ENCODE measurements around the gene SGSH. TPM values are rescaled to one million over a fixed set of nuclear protein-coding genes. Genes with fewer than 3 reads are reported as not detected.

Gene SGSH
- total RNA-seq, 2 donors from 2014 or later = 40.4 to 42.5 TPM

GRCh38 chr17:80210348-80211108 lies 9.6 kb downstream of the SGSH start:
- Mint-ChIP-seq H3K4me1 (no peaks in the 10 kb centered on the region), H3K36me3 (ENCODE audit: low read depth) (peaks cover 26% of the 10 kb centered on the region), H3K4me3 (no peak overlapping the region), H3K27me3 (ENCODE audit: insufficient read depth) (no peaks in the 10 kb centered on the region), H3K9me3 (no peaks in the 10 kb centered on the region), H3K27ac (no peak overlapping the region)
- peak; percentile 46 for DNase-seq
- WGBS, 2 experiments (ENCODE audit: insufficient coverage in 1 of 2, insufficient read length in 1 of 2) = 94 to 97% methylated on average over 28 to 47 of the region's 47 CpGs
- Histone ChIP-seq H3K27me3 (ENCODE audit: control insufficient read depth, insufficient read depth, low read length, poor library complexity, severe bottlenecking) (no peaks in the 10 kb centered on the region), H3K4me1 (ENCODE audit: control insufficient read depth, insufficient read depth, low read length) (no peaks in the 10 kb centered on the region), H3K27ac (ENCODE audit: low read depth, low read length) (no peak overlapping the region), H3K36me3 (ENCODE audit: control insufficient read depth, insufficient read depth, low read length) (peaks cover 21% of the 10 kb centered on the region), H3K9me3 (ENCODE audit: control insufficient read depth, low read length) (no peaks in the 10 kb centered on the region), H3K9ac (ENCODE audit: extremely low read depth, low read length, poor library complexity, severe bottlenecking) (no peak overlapping the region), H3K4me3 (ENCODE audit: low read length) (no peak overlapping the region)
- TF ChIP-seq CTCF (conservative IDR thresholded peaks at IDR 0.05) = no peak

DNA sequence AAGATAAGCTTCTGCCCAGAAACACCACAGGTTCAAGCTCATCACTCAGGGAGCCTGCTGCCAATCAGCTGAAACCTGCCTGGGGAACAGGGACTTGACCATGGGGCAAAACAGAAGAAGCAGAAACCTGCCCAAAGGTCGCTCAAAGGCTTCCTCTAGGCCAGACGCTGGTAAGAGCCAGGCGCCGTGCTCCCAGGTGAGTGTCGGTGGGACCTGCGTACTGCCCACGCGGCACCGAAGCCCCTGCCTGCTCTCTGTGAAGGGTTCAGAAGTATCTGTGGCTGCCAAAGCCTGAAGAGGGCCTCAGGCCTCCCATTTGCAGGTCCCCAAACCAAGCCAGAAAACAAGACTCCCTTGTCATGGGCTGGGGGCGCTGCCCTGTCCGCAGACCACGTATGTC lies 10.4 kb downstream of the SGSH start:
- Mint-ChIP-seq H3K36me3 (ENCODE audit: low read depth) (peaks cover 24% of the 10 kb centered on the region), H3K27me3 (ENCODE audit: insufficient read depth) (no peaks in the 10 kb centered on the region), H3K4me1 (no peaks in the 10 kb centered on the region), H3K4me3 (no peak overlapping the region), H3K9me3 (no peaks in the 10 kb centered on the region), H3K27ac (no peak overlapping the region)
- no peaks in the 10 kb centered on the region for H3K4me1 ChIP-seq (ENCODE audit: control insufficient read depth, insufficient read depth, low read length)
- DNase-seq = no peak
- 83 to 91% methylated on average over 4 to 12 of the region's 12 CpGs for WGBS, 2 experiments (ENCODE audit: insufficient coverage in 1 of 2, insufficient read length in 1 of 2)
- no peak overlapping the region for H3K4me3 ChIP-seq (ENCODE audit: low read length)
- no peaks in the 10 kb centered on the region for H3K9me3 ChIP-seq (ENCODE audit: control insufficient read depth, low read length)
- no peak overlapping the region for H3K9ac ChIP-seq (ENCODE audit: extremely low read depth, low read length, poor library complexity, severe bottlenecking)
- H3K36me3 ChIP-seq (ENCODE audit: control insufficient read depth, insufficient read depth, low read length) = peaks cover 21% of the 10 kb centered on the region
- no peaks in the 10 kb centered on the region for H3K27me3 ChIP-seq (ENCODE audit: control insufficient read depth, insufficient read depth, low read length, poor library complexity, severe bottlenecking)
- TF ChIP-seq CTCF (conservative IDR thresholded peaks at IDR 0.05) = no peak
- H3K27ac ChIP-seq (ENCODE audit: low read depth, low read length) = no peak overlapping the region

DNA sequence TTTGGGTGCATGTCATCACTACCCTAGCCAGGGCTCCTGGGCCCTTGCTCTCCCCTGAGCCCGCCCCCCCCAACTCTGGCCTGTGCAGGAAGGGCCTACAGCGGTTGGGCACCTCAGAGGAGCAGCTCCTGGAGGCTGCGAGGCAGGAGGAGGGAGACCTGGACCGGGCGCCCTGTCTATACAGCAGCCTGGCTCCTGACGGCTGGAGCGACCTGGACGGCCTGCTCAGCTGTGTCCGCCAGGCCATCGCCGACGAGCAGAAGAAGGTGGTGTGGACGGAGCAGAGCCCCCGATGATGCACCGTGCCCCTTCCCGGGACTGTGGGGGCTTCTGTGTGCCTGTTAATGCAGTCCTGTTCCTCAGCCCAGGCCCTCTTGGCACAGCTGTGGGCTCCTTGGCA lies 12.1 kb downstream of the SGSH start:
- Histone ChIP-seq H3K27ac (ENCODE audit: low read depth, low read length) (no peak overlapping the region), H3K4me1 (ENCODE audit: control insufficient read depth, insufficient read depth, low read length) (no peaks in the 10 kb centered on the region), H3K27me3 (ENCODE audit: control insufficient read depth, insufficient read depth, low read length, poor library complexity, severe bottlenecking) (no peaks in the 10 kb centered on the region), H3K4me3 (ENCODE audit: low read length) (no peak overlapping the region), H3K9ac (ENCODE audit: extremely low read depth, low read length, poor library complexity, severe bottlenecking) (no peak overlapping the region), H3K9me3 (ENCODE audit: control insufficient read depth, low read length) (no peaks in the 10 kb centered on the region), H3K36me3 (ENCODE audit: control insufficient read depth, insufficient read depth, low read length) (peaks cover 21% of the 10 kb centered on the region)
- no peak for TF ChIP-seq CTCF (conservative IDR thresholded peaks at IDR 0.05)
- no peak for DNase-seq
- H3K27ac Mint-ChIP-seq = no peak overlapping the region
- no peak overlapping the region for H3K4me3 Mint-ChIP-seq
- WGBS, 2 experiments (ENCODE audit: insufficient coverage in 1 of 2, insufficient read length in 1 of 2) = 94 to 100% methylated on average over 6 to 16 of the region's 16 CpGs
- peaks cover 24% of the 10 kb centered on the region for H3K36me3 Mint-ChIP-seq (ENCODE audit: low read depth)
- no peaks in the 10 kb centered on the region for H3K27me3 Mint-ChIP-seq (ENCODE audit: insufficient read depth)
- no peaks in the 10 kb centered on the region for H3K9me3 Mint-ChIP-seq
- H3K4me1 Mint-ChIP-seq = no peaks in the 10 kb centered on the region
